Ureter (tissue), 1 donor: ENCODE results near the gene TMEM247. TPM values are rescaled to one million over a fixed set of nuclear protein-coding genes. Genes with fewer than 3 reads are reported as not detected.
A peak's percentile ranks its signal among the peaks of the same experiment; 100 is the strongest.
"Not testable (repeated sequence)": the region's sequence is repeated elsewhere in the genome, so short reads cannot be mapped to it uniquely, and the experiment has no call there.

ENCODE experiments used
- DNase-seq: peaks from one replicate; pipeline ENCODE4 v3.0.0-alpha.2; 2020; ENCODE audit warnings: low spot score
- total RNA-seq: library from RNA; stranded (reverse); gene quantifications from one replicate; pipeline ENCODE4 v1.2.4, GENCODE V29; 2023
- donor health status: DM: yes; HTN: yes; CAD: no.

Gene TMEM247
- total RNA-seq, 1 donor from 2014 or later = not detected

GRCh38 chr2:46510598-46511177 lies 31.3 kb downstream of the TMEM247 start:
- no peak for DNase-seq

DNA sequence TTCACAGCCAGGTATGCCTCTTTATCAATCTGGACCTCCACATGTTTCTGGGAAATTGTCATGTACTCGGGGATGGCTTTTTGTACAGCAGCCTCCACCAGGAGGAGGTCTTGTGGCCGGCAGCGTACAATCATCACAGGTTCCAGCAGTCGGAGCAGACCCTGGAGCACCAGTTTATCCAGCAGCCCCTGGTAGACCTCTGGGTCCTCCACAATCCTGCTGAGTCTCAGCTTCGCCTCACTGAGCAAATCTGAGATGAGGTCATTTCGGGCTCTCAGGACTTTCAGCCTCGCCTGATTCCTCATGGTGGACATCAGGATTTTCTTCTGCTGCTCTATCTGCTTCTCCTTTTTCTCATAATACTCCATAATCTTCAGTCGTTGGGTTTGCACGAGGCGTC lies 32.8 kb downstream of the TMEM247 start:
- DNase-seq = no peak

GRCh38 chr2:46514738-46515137 lies 35.4 kb downstream of the TMEM247 start:
- DNase-seq = no peak

GRCh38 chr2:46517485-46517884 lies 38.1 kb downstream of the TMEM247 start:
- no peak for DNase-seq

- DNase-seq = no peak
Measured at GRCh38 chr2:46518861-46519260, 39.5 kb downstream of the TMEM247 start.

GRCh38 chr2:46519265-46519664 lies 39.9 kb downstream of the TMEM247 start:
- DNase-seq = no peak

GRCh38 chr2:46520130-46520711 lies 40.9 kb downstream of the TMEM247 start:
- DNase-seq = no peak

DNA sequence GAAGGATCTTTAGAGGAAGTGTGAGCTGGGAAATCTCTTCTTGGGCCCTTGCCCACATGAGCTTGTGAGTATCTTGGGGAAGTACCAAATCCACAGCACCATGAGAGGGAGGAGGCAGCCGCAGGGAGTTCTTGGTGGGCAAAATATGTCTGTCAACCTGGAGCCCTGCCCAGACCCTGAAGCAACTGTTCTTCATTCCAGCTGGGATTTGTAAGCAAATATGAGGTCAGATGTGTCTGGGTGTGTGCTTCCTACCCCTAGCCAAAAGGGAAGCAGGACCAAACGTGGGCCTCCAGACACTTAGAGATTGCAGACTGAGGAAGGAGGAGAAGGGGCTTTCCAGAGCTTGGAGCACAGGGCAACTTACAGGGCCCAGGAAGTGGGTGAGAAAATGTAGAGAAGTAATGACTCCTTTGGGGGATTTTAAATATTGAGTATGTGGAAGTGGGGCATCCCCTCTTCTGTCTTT lies 41.9 kb downstream of the TMEM247 start:
- DNase-seq = peak; percentile 59

DNA sequence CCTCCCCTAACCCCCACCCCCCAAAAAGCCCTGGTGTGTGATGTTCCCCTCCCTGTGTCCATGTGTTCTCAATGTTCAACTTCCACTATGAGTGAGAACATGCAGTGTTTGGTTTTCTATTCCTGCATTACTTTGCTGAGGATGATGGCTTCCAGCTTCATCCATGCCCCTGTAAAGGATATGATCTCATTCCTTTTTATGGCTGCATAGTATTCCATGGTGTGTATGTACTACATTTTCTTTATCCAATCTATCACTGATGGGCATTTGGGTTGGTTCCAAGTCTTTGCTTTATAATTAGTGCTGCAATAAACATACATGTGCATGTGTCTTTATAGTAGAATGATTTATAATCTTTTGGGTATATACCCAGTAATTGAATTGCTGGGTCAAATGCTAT lies 43.0 kb downstream of the TMEM247 start:
- not testable (repeated sequence) for DNase-seq

GRCh38 chr2:46525522-46526155 lies 46.3 kb downstream of the TMEM247 start:
- DNase-seq = no peak

GRCh38 chr2:46528880-46529279 lies 49.5 kb downstream of the TMEM247 start:
- DNase-seq = no peak

GRCh38 chr2:46530639-46531038 lies 51.3 kb downstream of the TMEM247 start:
- DNase-seq = no peak

DNA sequence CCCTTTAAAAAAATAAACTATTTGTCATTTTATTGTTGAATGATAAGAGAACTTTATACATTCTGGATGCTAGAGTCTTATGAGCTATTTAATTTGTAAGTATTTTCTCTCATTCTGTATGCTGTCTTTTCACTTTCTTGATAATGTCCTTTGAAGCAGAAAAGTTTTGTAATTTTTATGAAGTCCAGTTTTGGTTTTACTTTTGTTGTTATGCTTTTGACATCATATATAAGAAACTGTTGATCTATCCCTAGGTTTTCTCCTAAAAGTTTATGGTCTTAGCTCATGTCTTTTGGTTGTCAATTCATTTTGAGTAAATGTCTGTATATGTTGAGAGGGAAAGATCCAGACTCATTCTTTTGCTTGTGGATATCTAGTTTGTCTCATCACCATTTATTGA lies 52.5 kb downstream of the TMEM247 start:
- no peak for DNase-seq

Other genes starting within 250 kb of the TMEM247 start
- 300 TPM for gene EPAS1, start 182.2 kb upstream of the TMEM247 start, total RNA-seq
- gene RHOQ, start 62.9 kb downstream of the TMEM247 start, total RNA-seq = 124 TPM
- 10.1 TPM for gene ATP6V1E2, start 63.0 kb downstream of the TMEM247 start, total RNA-seq
- 36.5 TPM for gene PIGF, start 137.5 kb downstream of the TMEM247 start, total RNA-seq
- 16.9 TPM for gene CRIPT, start 137.7 kb downstream of the TMEM247 start, total RNA-seq
- gene SOCS5, start 219.7 kb downstream of the TMEM247 start, total RNA-seq = 24.2 TPM